GM18873 (cell line): ENCODE results near the gene TRAPPC5.
A peak's percentile ranks its signal among the peaks of the same experiment; 100 is the strongest.

ENCODE experiments used
- ATAC-seq: cut with Tn5 transposase; IDR thresholded peaks from one replicate; pipeline ENCODE4 v1.9.1; 2021; ENCODE audit warnings: mild to moderate bottlenecking, moderate library complexity, moderate number of reproducible peaks; ENCODE audit not compliant: unreplicated experiment, low FRiP score

Gene TRAPPC5

GRCh38 chr19:7698583-7698982 is 17.9 kb downstream of the TRAPPC5 start:
- no peak for ATAC-seq

GRCh38 chr19:7699003-7699402 is 18.4 kb downstream of the TRAPPC5 start:
- ATAC-seq, result no peak

- no peak for ATAC-seq
These were observed 19.1 kb downstream of the TRAPPC5 start for GRCh38 chr19:7699417-7700401.

- no peak for ATAC-seq
These were observed 20.5 kb downstream of the TRAPPC5 start for GRCh38 chr19:7701049-7701653.

- ATAC-seq, result peak; percentile 49
These were observed 21.2 kb downstream of the TRAPPC5 start, which contains the start of gene FCER2 for GRCh38 chr19:7701654-7702457. FCER2 (minus strand) TSS chr19:7702131; CDS start chr19:7699760, 2,371 bp downstream.

GRCh38 chr19:7703332-7703731 is 22.7 kb downstream of the TRAPPC5 start:
- no peak for ATAC-seq

- no peak for ATAC-seq
These were observed 23.8 kb downstream of the TRAPPC5 start for GRCh38 chr19:7704280-7705060.

GRCh38 chr19:7705387-7706187 is 25.0 kb downstream of the TRAPPC5 start:
- peak; percentile 41 for ATAC-seq

GRCh38 chr19:7706188-7706954 is 25.7 kb downstream of the TRAPPC5 start:
- no peak for ATAC-seq

- no peak for ATAC-seq
These were observed 26.4 kb downstream of the TRAPPC5 start for GRCh38 chr19:7706955-7707456.

- ATAC-seq, result no peak
These were observed 29.4 kb downstream of the TRAPPC5 start for GRCh38 chr19:7709932-7710460.

GRCh38 chr19:7710616-7711015 is 30.0 kb downstream of the TRAPPC5 start:
- ATAC-seq, result no peak

- no peak for ATAC-seq
These were observed 35.0 kb downstream of the TRAPPC5 start for GRCh38 chr19:7715671-7716070.

GRCh38 chr19:7716762-7717161 is 36.1 kb downstream of the TRAPPC5 start:
- ATAC-seq, result no peak

- no peak for ATAC-seq
These were observed 38.0 kb downstream of the TRAPPC5 start for GRCh38 chr19:7718668-7719067.

- no peak for ATAC-seq
These were observed 39.7 kb downstream of the TRAPPC5 start for GRCh38 chr19:7720351-7720750.

- no peak for ATAC-seq
These were observed 41.6 kb downstream of the TRAPPC5 start for GRCh38 chr19:7722231-7722651.

GRCh38 chr19:7725791-7726190 is 45.2 kb downstream of the TRAPPC5 start:
- no peak for ATAC-seq
